Natural killer cell (primary cell): ENCODE results near the gene ADCY6. TPM values are rescaled to one million over a fixed set of nuclear protein-coding genes. Genes with fewer than 3 reads are reported as not detected.

ENCODE experiments used
- ATAC-seq, 3 donors: fragments of 150-1000 bp in 2 of 3; fragments of 200-7000 bp in 1 of 3; cut with Tn5 transposase; 1 replicate in 1 of 3; 2 replicates in 2 of 3; pipeline ENCODE4 v1.10.0; 2021; ENCODE audit warnings: mild to moderate bottlenecking in 2 of 3, moderate library complexity in 2 of 3
- DNase-seq, 2 donors: peaks; one replicate each; pipeline versions ENCODE4 v3.0.0 to v3.0.0-alpha.2; 2013 to 2021; ENCODE audit warnings: mixed read lengths in 1 of 2
- H3K27ac ChIP-seq: one replicate; pipeline ENCODE4 v1.5.1; 2013; ENCODE audit warnings: mild to moderate bottlenecking, low read length
- H3K27me3 ChIP-seq: one replicate; pipeline ENCODE4 v1.6.1; 2013; ENCODE audit warnings: low read length; ENCODE audit not compliant: control insufficient read depth, insufficient read depth
- H3K36me3 ChIP-seq: one replicate; pipeline ENCODE4 v1.6.1; 2013; ENCODE audit warnings: low read length; ENCODE audit not compliant: control insufficient read depth, insufficient read depth
- H3K4me1 ChIP-seq: one replicate; pipeline ENCODE4 v1.6.1; 2013; ENCODE audit warnings: low read length; ENCODE audit not compliant: control insufficient read depth, insufficient read depth
- H3K4me3 ChIP-seq: one replicate; pipeline ENCODE4 v1.5.1; 2013; ENCODE audit warnings: low read length
- H3K9me3 ChIP-seq: one replicate; pipeline ENCODE4 v1.6.1; 2013; ENCODE audit warnings: low read length; ENCODE audit not compliant: control insufficient read depth, insufficient read depth
- H3K27ac Mint-ChIP-seq, 2 donors: one replicate each; pipeline ENCODE4 v1.8.0; 2022; ENCODE audit warnings: mild to moderate bottlenecking in 2 of 2, mixed read lengths in 2 of 2, moderate library complexity in 1 of 2
- H3K27me3 Mint-ChIP-seq, 2 donors: one replicate each; pipeline ENCODE4 v1.8.0; 2022; ENCODE audit warnings: low read depth in 2 of 2, mixed read lengths in 2 of 2
- H3K36me3 Mint-ChIP-seq: one replicate; pipeline ENCODE4 v1.8.0; 2022; ENCODE audit warnings: mixed read lengths
- H3K4me1 Mint-ChIP-seq, 2 donors: one replicate each; pipeline ENCODE4 v1.8.0; 2022; ENCODE audit warnings: mixed read lengths in 2 of 2
- H3K4me3 Mint-ChIP-seq: one replicate; pipeline ENCODE4 v1.8.0; 2022; ENCODE audit warnings: mild to moderate bottlenecking, moderate library complexity, mixed read lengths
- H3K9me3 Mint-ChIP-seq, 2 donors: one replicate each; pipeline ENCODE4 v1.8.0; 2022; ENCODE audit warnings: mixed read lengths in 2 of 2
- CTCF ChIP-seq: fragments of 200-600 bp; IDR thresholded peaks from one replicate; pipeline ENCODE4 v1.8.0; 2022; ENCODE audit warnings: antibody characterized with exemption
- WGBS: methylation state at CpG from one replicate; pipeline ENCODE4 v1.1.7; 2013; ENCODE audit warnings: missing lambda C conversion rate; ENCODE audit not compliant: insufficient coverage; 5-methylcytosine and 5-hydroxymethylcytosine counted together
- intact Hi-C: fragments of 100-400 bp; cut with micrococcal nuclease; formaldehyde crosslinking; loops from one replicate; pipeline ENCODE4 v1.14.2; 2022
- total RNA-seq, 4 donors: library from RNA; stranded (reverse); fragments of 120-200 nt in 1 of 4; gene quantifications; one replicate each; pipeline versions ENCODE4 v1.2.3 to v1.2.4, GENCODE V29; 2013 to 2022

ADCY6 gene
- total RNA-seq, 3 donors from 2014 or later (not counting 1 experiment from before 2014, with no cell fraction given) = 0.20 to 1.1 (median 0.31) TPM

GRCh38 chr12:48781750-48782456 lies 7.0 kb downstream of the ADCY6 start:
- Histone ChIP-seq H3K4me3 (no peak overlapping the region), H3K4me1 (no peaks in the 10 kb centered on the region), H3K9me3 (no peaks in the 10 kb centered on the region), H3K27ac (no peak overlapping the region), H3K36me3 (no peaks in the 10 kb centered on the region), H3K27me3 (no peaks in the 10 kb centered on the region)
- 87% methylated on average over 9 of the region's 9 CpGs for WGBS
- peaks cover 0 to 10% of the 10 kb centered on the region in 2 donors for H3K27me3 Mint-ChIP-seq
- intact Hi-C loops = no loop called here
- H3K9me3 Mint-ChIP-seq = no peaks in the 10 kb centered on the region
- ATAC-seq (no peak), DNase-seq (no peak)
- H3K4me1 Mint-ChIP-seq = no peaks in the 10 kb centered on the region
- no peaks in the 10 kb centered on the region for H3K36me3 Mint-ChIP-seq
- no peak overlapping the region for H3K4me3 Mint-ChIP-seq
- no peak for TF ChIP-seq CTCF
- no peak overlapping the region for H3K27ac Mint-ChIP-seq

GRCh38 chr12:48780381-48781025 lies 8.4 kb downstream of the ADCY6 start:
- no peak for ATAC-seq
- Mint-ChIP-seq H3K9me3 (no peaks in the 10 kb centered on the region), H3K36me3 (no peaks in the 10 kb centered on the region), H3K27ac (no peak overlapping the region), H3K4me1 (no peaks in the 10 kb centered on the region), H3K4me3 (no peak overlapping the region), H3K27me3 (peaks cover 0 to 4% of the 10 kb centered on the region in 2 donors)
- H3K27me3 ChIP-seq = no peaks in the 10 kb centered on the region
- no peaks in the 10 kb centered on the region for H3K4me1 ChIP-seq
- no peaks in the 10 kb centered on the region for H3K9me3 ChIP-seq
- no peak for DNase-seq
- no peak overlapping the region for H3K27ac ChIP-seq
- no peak overlapping the region for H3K4me3 ChIP-seq
- TF ChIP-seq CTCF = no peak
- intact Hi-C loops = no loop called here
- 86% methylated on average over 11 of the region's 11 CpGs for WGBS
- H3K36me3 ChIP-seq = no peaks in the 10 kb centered on the region

GRCh38 chr12:48779869-48780268 lies 9.0 kb downstream of the ADCY6 start:
- Histone ChIP-seq H3K27me3 (no peaks in the 10 kb centered on the region), H3K4me3 (no peak overlapping the region), H3K4me1 (no peaks in the 10 kb centered on the region), H3K9me3 (no peaks in the 10 kb centered on the region), H3K27ac (no peak overlapping the region), H3K36me3 (no peaks in the 10 kb centered on the region)
- peaks cover 0 to 1% of the 10 kb centered on the region in 2 donors for H3K27me3 Mint-ChIP-seq
- no peaks in the 10 kb centered on the region for H3K4me1 Mint-ChIP-seq
- H3K36me3 Mint-ChIP-seq = no peaks in the 10 kb centered on the region
- ATAC-seq (no peak), DNase-seq (no peak)
- no peak overlapping the region for H3K4me3 Mint-ChIP-seq
- no peaks in the 10 kb centered on the region for H3K9me3 Mint-ChIP-seq
- no peak overlapping the region for H3K27ac Mint-ChIP-seq
- 63% methylated on average over 1 of the region's 3 CpGs for WGBS
- intact Hi-C loops = no loop called here
- TF ChIP-seq CTCF = no peak
